BE2C (cell line): ENCODE measurements around the gene CDHR4.
"Not testable (repeated sequence)": the region's sequence is repeated elsewhere in the genome, so short reads cannot be mapped to it uniquely, and the experiment has no call there.

Experiments
- DNase-seq: peaks from one replicate; pipeline ENCODE4 v3.0.0-alpha.2; 2020
- H3K27me3 ChIP-seq: fragments of 250-450 bp; sonication (Bioruptor Pico); 2 replicates; pipeline ENCODE4 v1.5.1; 2020; ENCODE audit warnings: mild to moderate bottlenecking
- H3K36me3 ChIP-seq: fragments of 250-450 bp; sonication (Bioruptor Pico); 2 replicates; pipeline ENCODE4 v1.5.1; 2020; ENCODE audit warnings: mild to moderate bottlenecking
- H3K4me1 ChIP-seq: fragments of 250-450 bp; sonication (Bioruptor Pico); 2 replicates; pipeline ENCODE4 v1.5.1; 2020
- H3K4me3 ChIP-seq: 2 replicates; pipeline ENCODE4 v1.5.1; 2011; ENCODE audit warnings: low read depth, low read length
- H3K9me3 ChIP-seq: fragments of 250-450 bp; sonication (Bioruptor Pico); 2 replicates; pipeline ENCODE4 v1.5.1; 2020
- TF ChIP-seq, protein P1 (sequence below): IDR thresholded peaks from 2 replicates; pipeline ENCODE4 v1.5.1; 2012; ENCODE audit warnings: mild to moderate bottlenecking, low read depth, low read length

Gene CDHR4

DNA sequence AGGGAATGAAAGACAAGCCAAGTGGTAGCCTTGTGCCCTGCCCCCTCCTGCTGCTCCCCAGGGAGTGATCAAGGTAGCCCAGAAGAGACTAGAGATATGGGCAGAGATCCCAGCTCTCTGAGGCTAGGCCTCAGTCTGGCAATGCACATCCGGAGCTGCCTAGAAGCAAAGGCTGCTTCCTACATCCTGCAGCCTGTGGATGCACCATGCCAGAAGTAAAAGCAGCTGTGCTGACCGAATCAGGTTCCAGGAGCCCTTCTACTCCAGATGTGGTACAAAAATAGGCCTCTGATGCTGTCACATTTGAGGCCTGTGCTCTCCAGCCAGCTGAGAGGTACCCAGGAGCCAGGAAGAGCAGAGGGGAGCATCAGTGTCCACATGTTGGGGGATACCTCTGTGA, 40.7 kb upstream of the CDHR4 start:
- Histone ChIP-seq H3K9me3 (no peaks in the 10 kb centered on the region), H3K4me3 (no peak overlapping the region), H3K36me3 (no peaks in the 10 kb centered on the region), H3K27me3 (no peaks in the 10 kb centered on the region), H3K4me1 (peaks cover 20% of the 10 kb centered on the region)
- TF ChIP-seq, protein P1, sequence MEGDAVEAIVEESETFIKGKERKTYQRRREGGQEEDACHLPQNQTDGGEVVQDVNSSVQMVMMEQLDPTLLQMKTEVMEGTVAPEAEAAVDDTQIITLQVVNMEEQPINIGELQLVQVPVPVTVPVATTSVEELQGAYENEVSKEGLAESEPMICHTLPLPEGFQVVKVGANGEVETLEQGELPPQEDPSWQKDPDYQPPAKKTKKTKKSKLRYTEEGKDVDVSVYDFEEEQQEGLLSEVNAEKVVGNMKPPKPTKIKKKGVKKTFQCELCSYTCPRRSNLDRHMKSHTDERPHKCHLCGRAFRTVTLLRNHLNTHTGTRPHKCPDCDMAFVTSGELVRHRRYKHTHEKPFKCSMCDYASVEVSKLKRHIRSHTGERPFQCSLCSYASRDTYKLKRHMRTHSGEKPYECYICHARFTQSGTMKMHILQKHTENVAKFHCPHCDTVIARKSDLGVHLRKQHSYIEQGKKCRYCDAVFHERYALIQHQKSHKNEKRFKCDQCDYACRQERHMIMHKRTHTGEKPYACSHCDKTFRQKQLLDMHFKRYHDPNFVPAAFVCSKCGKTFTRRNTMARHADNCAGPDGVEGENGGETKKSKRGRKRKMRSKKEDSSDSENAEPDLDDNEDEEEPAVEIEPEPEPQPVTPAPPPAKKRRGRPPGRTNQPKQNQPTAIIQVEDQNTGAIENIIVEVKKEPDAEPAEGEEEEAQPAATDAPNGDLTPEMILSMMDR: no peak
- peak; percentile 18 for DNase-seq

DNA sequence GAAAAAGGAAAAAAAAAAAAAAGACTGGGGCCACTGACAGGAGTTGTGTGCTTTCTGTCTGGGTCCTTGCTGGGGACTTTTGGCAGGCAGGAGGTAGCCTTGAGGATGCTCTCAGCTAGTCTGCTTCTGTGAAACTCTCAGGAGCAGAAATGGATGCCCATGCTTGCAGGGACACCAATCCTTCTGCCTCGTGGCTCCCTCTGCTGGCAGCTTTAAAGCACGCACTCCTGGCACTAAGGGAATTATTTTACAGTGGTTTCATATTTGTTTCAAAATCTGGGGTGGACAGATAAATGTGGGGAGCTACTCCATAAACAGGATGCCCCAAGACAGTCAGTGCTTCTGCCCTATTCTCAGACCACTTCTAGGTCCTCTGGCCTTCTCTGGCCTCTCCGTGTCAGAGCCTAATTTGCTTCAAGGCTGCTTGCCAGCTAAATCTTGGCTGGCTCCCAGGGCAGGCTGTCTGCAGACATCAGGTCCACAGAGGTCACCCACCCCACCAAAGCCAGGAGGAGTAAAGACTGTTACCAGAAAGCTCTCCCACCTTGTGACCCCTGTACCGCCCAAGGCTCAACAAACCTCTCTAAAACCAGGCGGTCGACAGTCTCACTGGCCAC, 39.6 kb upstream of the CDHR4 start:
- H3K9me3 ChIP-seq: no peaks in the 10 kb centered on the region
- no peaks in the 10 kb centered on the region for H3K36me3 ChIP-seq
- H3K4me3 ChIP-seq: no peak overlapping the region
- H3K27me3 ChIP-seq: no peaks in the 10 kb centered on the region
- peak; percentile 66 for DNase-seq
- TF ChIP-seq, protein P1: peak; percentile 81
- H3K4me1 ChIP-seq: peaks cover 20% of the 10 kb centered on the region

DNA sequence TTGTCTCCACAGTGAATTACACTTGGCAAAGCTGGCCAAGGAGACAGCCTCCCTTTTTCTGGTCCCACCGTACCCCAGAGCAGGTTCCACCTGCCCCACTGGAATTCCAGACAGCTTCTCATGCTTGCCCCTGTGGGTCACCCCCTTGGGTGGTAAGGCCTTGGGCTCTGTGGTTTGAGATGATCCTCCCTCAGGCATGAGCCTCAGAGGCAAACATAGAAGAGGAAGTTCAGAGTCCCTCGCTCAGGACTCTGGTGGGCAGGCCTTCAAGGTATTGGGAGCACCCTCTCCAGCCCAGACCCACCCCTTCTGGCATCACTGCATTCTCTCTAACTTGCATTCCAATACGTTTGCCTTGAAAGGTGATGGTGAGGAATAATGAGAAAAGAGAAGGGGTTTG, 31.7 kb upstream of the CDHR4 start:
- DNase-seq: no peak
- Histone ChIP-seq H3K4me1 (no peaks in the 10 kb centered on the region), H3K36me3 (no peaks in the 10 kb centered on the region), H3K4me3 (no peak overlapping the region), H3K9me3 (no peaks in the 10 kb centered on the region), H3K27me3 (no peaks in the 10 kb centered on the region)
- TF ChIP-seq, protein P1: no peak

DNA sequence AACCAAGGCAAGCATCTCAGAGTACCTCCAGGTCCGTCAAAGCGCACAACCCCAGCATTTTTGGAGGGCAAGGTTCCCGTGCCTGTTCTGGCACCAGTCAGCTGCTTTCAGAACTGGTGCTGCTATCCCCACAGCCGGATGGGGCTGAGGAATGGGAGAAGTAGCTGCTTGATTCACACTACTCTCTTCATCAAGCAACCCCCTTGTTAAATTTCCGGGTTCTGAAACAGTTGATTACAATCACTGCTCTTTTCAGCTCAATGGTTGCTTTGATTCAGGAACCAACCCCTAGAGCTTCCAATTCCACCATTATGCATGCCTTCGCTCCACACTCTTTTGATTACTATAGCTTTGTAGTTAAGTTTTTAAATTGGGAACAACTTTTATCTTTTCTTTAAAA, 26.3 kb upstream of the CDHR4 start:
- no peaks in the 10 kb centered on the region for H3K4me1 ChIP-seq
- TF ChIP-seq, protein P1: no peak
- no peak for DNase-seq
- no peaks in the 10 kb centered on the region for H3K9me3 ChIP-seq
- no peaks in the 10 kb centered on the region for H3K27me3 ChIP-seq
- no peak overlapping the region for H3K4me3 ChIP-seq
- no peaks in the 10 kb centered on the region for H3K36me3 ChIP-seq

DNA sequence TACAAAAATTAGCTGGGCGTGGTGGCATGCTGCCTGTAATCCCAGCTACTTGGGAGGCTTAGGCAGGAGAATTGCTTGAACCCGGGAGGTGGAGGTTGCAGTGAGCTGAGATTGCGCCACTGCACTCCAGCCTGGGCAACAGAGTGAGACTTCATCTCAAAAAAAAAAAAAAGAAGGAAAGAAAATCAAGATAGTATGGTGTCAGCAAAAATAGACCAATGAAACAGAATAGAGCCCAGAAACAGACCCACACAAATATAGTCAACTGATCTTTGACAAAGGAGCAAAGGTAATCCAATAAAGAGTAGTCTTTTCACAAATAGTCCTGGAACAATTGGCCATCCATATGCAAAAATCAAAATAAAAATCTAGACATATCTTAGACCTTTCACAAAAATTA, 23.5 kb upstream of the CDHR4 start:
- H3K36me3 ChIP-seq, H3K27me3 ChIP-seq, H3K4me1 ChIP-seq, H3K9me3 ChIP-seq, H3K4me3 ChIP-seq, DNase-seq: not testable (repeated sequence)

DNA sequence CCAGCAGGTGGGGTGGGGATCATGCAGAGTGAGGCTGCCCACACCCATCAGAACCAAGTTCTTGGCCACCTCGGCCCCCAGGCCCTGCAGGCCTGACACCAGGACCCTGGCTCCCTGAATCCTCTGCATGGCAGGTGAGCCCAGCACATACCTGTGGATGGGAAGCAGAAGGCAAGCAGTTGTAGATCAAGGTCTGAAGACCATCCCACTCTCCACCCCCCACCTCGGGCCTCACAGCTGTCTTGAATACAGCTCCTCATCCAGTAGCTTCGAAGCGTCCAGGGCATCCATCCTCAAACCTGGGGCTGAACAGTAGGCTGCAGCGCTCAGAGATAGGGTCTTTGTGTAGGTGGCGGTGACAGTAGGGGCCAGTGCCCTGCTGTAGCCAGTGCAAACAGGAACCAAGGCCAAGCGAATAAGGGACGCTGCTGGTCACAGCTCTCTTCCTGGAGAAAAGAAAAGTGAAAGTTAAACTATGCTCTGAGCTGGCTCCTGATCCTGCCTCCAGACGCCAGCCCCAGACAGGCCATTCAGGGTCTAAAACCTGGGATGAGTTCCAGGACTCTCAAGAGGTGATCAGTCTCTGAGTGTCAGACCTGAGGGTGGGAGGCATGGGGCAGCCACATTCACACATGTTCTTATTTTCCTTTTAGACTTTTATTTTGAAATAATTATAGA, 14.0 kb upstream of the CDHR4 start, which contains the start of gene UBA7:
Gene UBA7 (minus strand): TSS at position 457 of the 678 bp plus-strand sequence. CDS start 166 bp downstream, at position 291.
- no peak for DNase-seq
- Histone ChIP-seq H3K9me3 (no peaks in the 10 kb centered on the region), H3K4me3 (no peak within 1 kb of the TSS), H3K36me3 (no peaks in the 10 kb centered on the region), H3K4me1 (no peaks in the 10 kb centered on the region), H3K27me3 (no peaks in the 10 kb centered on the region)
- TF ChIP-seq, protein P1: no peak
